Right kidney (tissue), 1 donor: ENCODE results near the gene TENM3.

Source experiments
- DNase-seq: peaks from one replicate; pipeline ENCODE4 v3.0.0-alpha.2; 2016

Gene TENM3

DNA sequence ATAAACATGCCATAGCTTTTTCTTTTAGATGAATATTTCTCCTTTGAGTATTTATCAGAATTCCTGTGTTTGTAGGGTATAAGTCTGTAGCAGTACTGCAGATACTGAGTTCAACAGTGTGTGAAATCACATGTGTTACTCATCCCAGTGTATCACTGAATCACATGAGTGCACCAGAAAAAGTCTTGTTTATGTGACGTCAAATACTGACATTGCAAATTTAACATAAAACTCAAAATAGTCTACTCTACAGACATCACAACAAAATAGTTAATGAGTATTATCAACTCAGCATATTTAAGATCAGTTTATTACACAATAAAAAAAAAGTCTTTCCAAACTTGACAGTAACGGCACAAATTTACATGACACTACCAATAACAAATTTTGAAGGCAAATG, 452.6 kb downstream of the TENM3 start:
- DNase-seq: no peak

DNA sequence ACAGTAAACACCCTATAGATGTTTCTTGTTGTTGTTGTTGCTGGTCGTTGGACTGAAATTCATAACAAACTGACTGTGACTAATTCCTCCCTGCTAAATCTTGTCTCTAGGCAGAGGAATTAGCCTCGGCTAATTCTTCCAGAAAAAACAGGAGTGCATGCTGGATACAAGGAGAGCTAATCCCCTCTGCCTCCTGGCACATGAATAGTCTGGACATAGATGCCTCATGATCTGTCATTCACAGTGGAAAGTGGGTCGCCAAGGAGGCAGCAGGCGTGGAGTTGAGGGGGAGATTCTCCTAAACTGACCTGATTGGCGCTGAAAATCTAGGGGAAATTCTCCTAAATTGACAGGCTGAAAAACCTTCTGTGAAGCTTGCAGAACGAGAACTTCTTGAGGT, 453.9 kb downstream of the TENM3 start:
- DNase-seq: no peak

DNA sequence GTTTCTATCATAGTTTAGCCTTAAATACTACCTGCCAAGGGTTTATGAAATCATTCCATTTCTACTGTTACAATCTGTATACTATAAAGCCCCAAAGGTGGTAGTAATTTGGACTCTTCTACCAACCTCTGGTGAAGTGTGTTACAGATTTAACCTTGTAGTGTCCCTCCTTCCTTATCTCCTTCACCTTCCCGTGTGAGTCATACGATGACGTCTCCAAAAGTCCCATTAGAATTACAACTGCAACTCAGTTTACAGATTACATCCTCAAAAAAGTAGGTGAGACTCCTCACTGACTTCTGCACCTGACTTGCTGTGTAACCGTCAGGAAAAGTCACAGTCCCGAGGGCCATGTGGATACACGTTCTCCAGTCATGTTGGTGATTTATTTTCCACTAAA, 455.0 kb downstream of the TENM3 start:
- no peak for DNase-seq

GRCh38 chr4:182699201-182699600, 456.0 kb downstream of the TENM3 start:
- DNase-seq: no peak

DNA sequence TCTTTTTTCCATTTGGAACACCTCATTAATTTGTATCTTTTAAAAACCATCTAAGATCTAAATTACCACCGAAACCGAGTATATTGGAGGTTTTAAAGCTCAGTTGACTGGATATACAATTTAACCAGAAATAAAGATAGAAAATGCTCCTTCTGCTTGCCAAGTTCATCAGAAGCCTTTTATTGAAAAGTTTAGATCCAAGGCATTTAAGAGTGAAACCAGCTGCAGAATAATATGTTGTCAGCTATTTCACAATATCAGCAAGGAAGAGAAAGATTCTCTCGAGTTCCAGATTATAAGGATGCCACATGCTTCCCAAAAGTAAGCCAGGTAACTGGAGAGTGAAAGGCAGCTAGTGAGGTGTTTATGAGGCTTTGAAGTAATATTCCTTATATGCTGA, 456.6 kb downstream of the TENM3 start:
- no peak for DNase-seq

- DNase-seq: no peak
Observed at GRCh38 chr4:182700362-182701160, 457.4 kb downstream of the TENM3 start.

- DNase-seq: no peak
Observed at GRCh38 chr4:182704077-182704476, 460.9 kb downstream of the TENM3 start.

- no peak for DNase-seq
Observed at GRCh38 chr4:182704948-182705347, 461.7 kb downstream of the TENM3 start.

GRCh38 chr4:182705389-182705788, 462.2 kb downstream of the TENM3 start:
- no peak for DNase-seq

DNA sequence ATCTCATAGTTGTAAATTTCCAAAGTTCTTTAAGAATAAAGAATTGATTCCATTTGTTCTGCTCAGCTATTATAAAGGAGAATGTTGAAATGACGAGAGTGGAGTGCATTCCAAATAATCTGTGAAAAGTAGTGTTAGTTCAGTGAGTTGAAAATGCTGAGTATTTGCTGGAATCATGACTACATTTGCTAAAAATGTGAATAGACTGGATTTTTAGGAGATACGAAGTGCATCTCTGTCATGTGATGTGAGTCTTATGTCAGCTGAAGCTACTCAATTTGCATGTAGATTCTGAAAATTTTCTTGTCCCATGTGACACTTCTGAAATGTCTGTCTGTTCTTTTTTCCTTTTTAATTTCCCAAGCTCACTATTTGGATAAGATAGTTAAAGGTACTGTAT, 468.0 kb downstream of the TENM3 start:
- DNase-seq: no peak

- DNase-seq: no peak
Observed at GRCh38 chr4:182715548-182715947, 472.3 kb downstream of the TENM3 start.

DNA sequence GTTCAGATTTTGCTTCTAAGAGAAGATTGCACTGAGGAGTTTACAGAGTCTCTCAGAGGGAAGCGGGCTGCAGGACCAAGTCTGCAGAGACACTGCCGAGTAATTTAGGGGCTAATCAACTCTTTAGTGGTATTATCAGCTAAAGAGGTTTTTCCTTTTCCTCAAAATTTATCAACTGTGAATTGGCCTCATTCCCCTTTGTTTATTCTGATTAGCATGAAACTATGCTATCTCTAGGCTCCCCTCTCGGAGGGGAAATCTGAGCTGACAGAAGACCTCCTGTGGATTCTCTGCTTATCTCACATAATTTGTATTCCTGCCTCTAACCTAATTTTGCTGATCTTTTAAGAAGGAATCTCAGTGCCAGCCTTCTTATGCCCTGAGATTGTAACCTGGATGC, 473.0 kb downstream of the TENM3 start:
- no peak for DNase-seq

- no peak for DNase-seq
Observed at GRCh38 chr4:182717788-182718583, 474.8 kb downstream of the TENM3 start.

- DNase-seq: no peak
Observed at GRCh38 chr4:182724414-182724813, 481.2 kb downstream of the TENM3 start.

- DNase-seq: peak; percentile 6
Observed at GRCh38 chr4:182729516-182729915, 486.3 kb downstream of the TENM3 start.

DNA sequence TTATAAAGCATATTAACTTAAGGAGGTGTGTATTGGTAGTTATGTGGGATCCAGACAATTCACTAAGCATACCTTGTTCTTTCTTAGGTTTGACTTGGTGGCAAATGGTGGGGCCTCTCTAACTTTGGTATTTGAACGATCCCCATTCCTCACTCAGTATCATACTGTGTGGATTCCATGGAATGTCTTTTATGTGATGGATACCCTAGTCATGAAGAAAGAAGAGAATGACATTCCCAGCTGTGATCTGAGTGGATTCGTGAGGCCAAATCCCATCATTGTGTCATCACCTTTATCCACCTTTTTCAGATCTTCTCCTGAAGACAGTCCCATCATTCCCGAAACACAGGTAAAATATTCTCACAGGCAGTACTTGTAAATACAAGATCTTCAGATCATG, 487.6 kb downstream of the TENM3 start:
- DNase-seq: no peak

GRCh38 chr4:182736207-182736606, 493.0 kb downstream of the TENM3 start:
- no peak for DNase-seq

DNA sequence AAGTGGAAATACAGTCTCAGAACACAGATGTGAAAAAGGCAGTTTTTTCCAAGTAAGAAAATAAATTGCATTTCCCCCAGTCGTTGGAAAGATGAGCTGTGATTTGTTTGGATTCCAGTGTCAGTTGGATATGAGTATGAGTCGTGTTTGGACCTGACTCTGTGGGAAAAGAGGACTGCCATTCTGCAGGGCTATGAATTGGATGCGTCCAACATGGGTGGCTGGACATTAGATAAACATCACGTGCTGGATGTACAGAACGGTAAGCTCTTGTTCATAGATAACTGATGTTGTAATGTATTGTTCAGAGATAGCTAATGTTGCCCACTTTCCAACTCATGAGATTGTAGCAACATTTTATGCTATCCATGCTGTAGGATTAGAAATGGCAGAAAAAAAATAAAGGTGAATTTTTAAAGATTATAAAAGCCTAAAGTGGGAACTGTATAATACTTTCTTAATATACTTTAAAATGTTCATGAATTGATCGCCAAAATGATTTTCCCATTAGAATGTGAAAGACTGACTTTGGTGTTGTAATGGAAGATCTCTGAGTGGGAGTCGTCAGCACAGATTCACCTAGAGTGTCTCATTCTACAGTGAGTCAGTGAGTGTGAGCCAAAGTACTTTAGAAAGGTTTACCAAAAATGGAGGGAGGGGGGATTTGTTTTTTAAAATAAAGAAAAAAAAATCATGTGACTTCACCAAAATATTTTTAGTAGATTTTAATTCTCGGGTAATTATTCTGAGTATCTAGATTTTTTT, 495.3 kb downstream of the TENM3 start:
- DNase-seq: no peak

- DNase-seq: no peak
Observed at GRCh38 chr4:182740256-182740655, 497.1 kb downstream of the TENM3 start.

DNA sequence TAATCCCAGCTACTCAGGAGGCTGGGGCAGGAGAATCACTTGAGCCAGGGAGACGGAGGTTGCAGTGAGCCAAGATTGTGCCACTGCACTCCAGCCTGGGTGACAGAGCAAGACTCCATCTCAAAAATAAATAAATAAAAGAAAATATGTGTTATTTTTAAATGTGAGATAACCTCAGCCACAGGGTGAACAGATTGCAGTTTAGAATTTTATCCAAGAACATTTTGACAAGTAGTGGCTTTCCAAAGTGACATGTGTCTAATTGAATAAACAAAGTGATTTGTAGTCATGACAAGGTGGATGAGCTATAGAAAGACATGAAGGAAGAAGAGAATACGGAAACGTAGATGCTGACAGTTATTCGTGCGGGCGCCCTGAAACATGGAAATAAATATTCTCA, 497.9 kb downstream of the TENM3 start:
- DNase-seq: no peak

- DNase-seq: no peak
Observed at GRCh38 chr4:182741914-182742313, 498.7 kb downstream of the TENM3 start.

GRCh38 chr4:182743815-182744214, 500.6 kb downstream of the TENM3 start:
- no peak for DNase-seq

- DNase-seq: no peak
Observed at GRCh38 chr4:182745237-182745636, 502.0 kb downstream of the TENM3 start.
